Measurements from ENCODE around the gene TSPAN18. TPM values are rescaled to one million over a fixed set of nuclear protein-coding genes. Genes with fewer than 3 reads are reported as not detected.

Gene TSPAN18
- total RNA-seq, 1 donor from 2014 or later, result 12.8 TPM

- H3K36me3 ChIP-seq, result no peaks in the 10 kb centered on the region
- intact Hi-C loops (cut with DNase I), result no loop called here
- no peaks in the 10 kb centered on the region for H3K27me3 ChIP-seq
- no peak overlapping the region for H3K27ac ChIP-seq
- no peaks in the 10 kb centered on the region for H3K9me3 ChIP-seq
- peak in 1 of 2 donors; percentile 75 for DNase-seq (ENCODE audit: extremely low spot score in 2 of 2)
- TF ChIP-seq CTCF (IDR thresholded peaks at IDR 0.05) (no peak), POLR2A (IDR thresholded peaks at IDR 0.05) (no peak), POLR2AphosphoS5 (IDR thresholded peaks at IDR 0.05; ENCODE audit: insufficient read depth in 1 of 2, low read depth in 1 of 2) (no peak)
- H3K4me3 ChIP-seq, result no peak overlapping the region
- peaks cover 48% of the 10 kb centered on the region for H3K4me1 ChIP-seq
These were observed 32.2 kb downstream of the TSPAN18 start for GRCh38 chr11:44758983-44759382.

DNA sequence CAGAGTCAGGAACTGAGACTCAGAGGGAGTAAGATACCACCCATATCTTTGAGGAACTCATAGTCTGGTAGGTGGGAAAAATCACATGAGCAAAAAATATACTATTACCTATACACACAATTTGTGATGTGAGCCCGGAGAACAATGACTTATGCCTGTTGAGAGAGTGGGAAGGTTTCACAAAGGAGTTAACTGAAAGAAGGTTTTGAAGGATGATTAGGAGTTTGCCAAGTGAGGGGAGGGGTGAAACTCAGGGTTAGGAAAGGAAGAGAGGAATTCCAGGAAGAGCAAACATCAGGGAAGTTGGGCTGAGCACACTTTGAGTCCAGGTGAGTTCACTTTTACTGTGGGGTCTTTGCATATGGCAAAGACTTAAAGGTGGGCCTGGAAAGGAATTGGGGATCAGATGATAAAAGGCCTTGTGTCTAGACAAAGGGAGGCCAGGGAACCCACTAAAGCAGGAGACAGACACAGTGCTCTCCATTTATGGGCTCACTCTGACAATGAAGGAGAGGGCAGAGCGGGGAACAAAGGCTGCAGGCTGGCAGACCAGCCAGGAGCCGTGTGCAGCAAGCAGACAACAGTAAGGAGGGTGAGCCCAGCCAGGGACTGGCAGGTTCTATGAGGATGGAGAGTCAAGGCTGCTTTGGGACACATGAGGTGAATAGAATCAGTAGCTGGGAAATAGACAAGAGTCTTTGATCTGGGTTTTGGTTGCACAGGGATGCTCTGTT, 33.1 kb downstream of the TSPAN18 start:
- TF ChIP-seq POLR2A (IDR thresholded peaks at IDR 0.05), result no peak
- TF ChIP-seq CTCF (IDR thresholded peaks at IDR 0.05), result no peak
- no peak for TF ChIP-seq POLR2AphosphoS5 (IDR thresholded peaks at IDR 0.05; ENCODE audit: insufficient read depth in 1 of 2, low read depth in 1 of 2)
- no peaks in the 10 kb centered on the region for H3K27me3 ChIP-seq
- no peaks in the 10 kb centered on the region for H3K36me3 ChIP-seq
- intact Hi-C loops (cut with DNase I), result no loop called here
- DNase-seq (ENCODE audit: extremely low spot score in 2 of 2), result peak in 1 of 2 donors; percentile 77
- peaks cover 38% of the 10 kb centered on the region for H3K4me1 ChIP-seq
- H3K9me3 ChIP-seq, result no peaks in the 10 kb centered on the region
- peak overlapping the region; percentile 79 for H3K27ac ChIP-seq
- H3K4me3 ChIP-seq, result no peak overlapping the region

DNA sequence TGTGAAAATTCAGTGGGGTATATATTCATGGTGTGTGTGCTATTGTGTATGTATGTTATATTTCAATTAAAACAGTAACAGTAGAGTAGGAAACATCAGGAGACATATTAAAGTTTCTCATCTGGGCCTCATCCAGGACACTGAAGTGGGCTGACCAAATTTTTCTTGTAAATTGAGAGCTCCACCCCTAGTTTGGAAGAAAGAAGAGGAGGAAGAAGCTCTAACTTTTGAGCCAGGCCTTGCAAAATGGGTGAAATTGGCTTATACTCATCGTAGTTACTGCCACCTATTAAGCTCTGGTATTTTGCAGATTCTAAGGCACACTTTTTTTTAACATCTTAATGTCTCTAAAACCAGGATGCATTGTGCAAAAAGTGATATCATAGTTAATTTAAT, 33.7 kb downstream of the TSPAN18 start:
- peaks cover 35% of the 10 kb centered on the region for H3K4me1 ChIP-seq
- DNase-seq (ENCODE audit: extremely low spot score in 2 of 2), result peak in 1 of 2 donors; percentile 56

DNA sequence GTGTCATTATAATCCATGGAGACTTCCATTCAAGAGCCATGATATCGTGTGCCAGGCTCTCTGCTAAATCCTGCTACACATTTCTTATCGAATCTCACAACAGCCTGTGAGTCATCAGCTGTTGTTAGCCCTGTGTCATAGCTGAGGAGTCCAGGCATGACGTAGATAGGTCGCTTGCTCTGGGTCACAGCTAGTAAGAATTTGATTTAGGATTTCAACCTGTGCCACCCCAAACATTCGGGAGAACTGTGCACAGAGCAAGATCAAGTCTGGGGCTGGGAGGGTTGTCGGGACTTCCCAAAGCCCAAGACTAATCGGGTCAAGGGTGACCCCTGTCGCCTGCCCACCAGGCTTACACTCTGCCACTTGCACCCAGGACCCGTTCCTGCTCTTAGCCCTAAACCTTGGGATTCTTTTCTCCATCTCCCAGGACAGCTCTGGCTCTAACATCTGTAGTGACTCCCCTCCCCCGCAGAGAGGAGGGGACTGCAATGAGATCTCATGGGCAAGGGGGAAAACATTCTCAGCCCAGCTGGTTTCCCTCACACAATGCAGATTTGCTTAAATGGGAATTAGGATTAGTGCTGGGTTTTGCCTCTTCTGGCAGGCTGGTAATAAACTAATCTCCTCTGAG, 34.3 kb downstream of the TSPAN18 start:
- Histone ChIP-seq H3K9me3 (no peaks in the 10 kb centered on the region), H3K4me3 (no peak overlapping the region), H3K4me1 (peaks cover 35% of the 10 kb centered on the region), H3K27me3 (no peaks in the 10 kb centered on the region), H3K36me3 (no peaks in the 10 kb centered on the region), H3K27ac (peak overlapping the region; percentile 79)
- intact Hi-C loops (cut with DNase I), result no loop called here
- TF ChIP-seq CTCF (IDR thresholded peaks at IDR 0.05), result no peak
- TF ChIP-seq POLR2A (IDR thresholded peaks at IDR 0.05), result no peak
- TF ChIP-seq POLR2AphosphoS5 (IDR thresholded peaks at IDR 0.05; ENCODE audit: insufficient read depth in 1 of 2, low read depth in 1 of 2), result peak in 1 of 2 donors; percentile 33
- DNase-seq (ENCODE audit: extremely low spot score in 2 of 2), result peak in 1 of 2 donors; percentile 87

More for the DNA sequence above, 33.7 kb downstream of the TSPAN18 start:
- H3K27me3 ChIP-seq, result no peaks in the 10 kb centered on the region
- intact Hi-C loops (cut with DNase I), result no loop called here
- no peaks in the 10 kb centered on the region for H3K9me3 ChIP-seq
- no peaks in the 10 kb centered on the region for H3K36me3 ChIP-seq
- peak overlapping the region; percentile 79 for H3K27ac ChIP-seq
- TF ChIP-seq POLR2AphosphoS5 (IDR thresholded peaks at IDR 0.05; ENCODE audit: insufficient read depth in 1 of 2, low read depth in 1 of 2), result no peak
- no peak for TF ChIP-seq POLR2A (IDR thresholded peaks at IDR 0.05)
- no peak for TF ChIP-seq CTCF (IDR thresholded peaks at IDR 0.05)
- H3K4me3 ChIP-seq, result no peak overlapping the region

- intact Hi-C loops (cut with DNase I), result no loop called here
- TF ChIP-seq POLR2AphosphoS5 (IDR thresholded peaks at IDR 0.05; ENCODE audit: insufficient read depth in 1 of 2, low read depth in 1 of 2) (no peak), CTCF (IDR thresholded peaks at IDR 0.05) (no peak), POLR2A (IDR thresholded peaks at IDR 0.05) (no peak)
- no peaks in the 10 kb centered on the region for H3K36me3 ChIP-seq
- peak overlapping the region; percentile 79 for H3K27ac ChIP-seq
- H3K9me3 ChIP-seq, result no peaks in the 10 kb centered on the region
- no peaks in the 10 kb centered on the region for H3K27me3 ChIP-seq
- peak in 1 of 2 donors; percentile 82 for DNase-seq (ENCODE audit: extremely low spot score in 2 of 2)
- H3K4me3 ChIP-seq, result no peak overlapping the region
- H3K4me1 ChIP-seq, result peaks cover 37% of the 10 kb centered on the region
These were observed 34.8 kb downstream of the TSPAN18 start for GRCh38 chr11:44761551-44761961.

Data from vagina (tissue), 2 donors.